Ishikawa (cell line): ENCODE results near the gene RIMBP2.

ENCODE experiments used
- CEBPB ChIP-seq: IDR thresholded peaks from 2 replicates; pipeline ENCODE4 v1.6.1; 2012
- CREB1 ChIP-seq: IDR thresholded peaks from 2 replicates; pipeline ENCODE4 v1.6.1; 2012; ENCODE audit warnings: low read depth
- EGR1 ChIP-seq: IDR thresholded peaks from 2 replicates; pipeline ENCODE4 v1.6.1; 2012
- EP300 ChIP-seq: IDR thresholded peaks from 2 replicates; pipeline ENCODE4 v1.6.1; 2012; ENCODE audit warnings: borderline replicate concordance
- FOXM1 ChIP-seq: IDR thresholded peaks from 2 replicates; pipeline ENCODE4 v1.6.1; 2012; ENCODE audit warnings: low read depth, borderline replicate concordance
- NFIC ChIP-seq: IDR thresholded peaks from 2 replicates; pipeline ENCODE4 v1.6.1; 2012
- RAD21 ChIP-seq: IDR thresholded peaks from 2 replicates; pipeline ENCODE4 v1.6.1; 2012; ENCODE audit warnings: low read depth
- TAF1 ChIP-seq: IDR thresholded peaks from 2 replicates; pipeline ENCODE4 v1.6.1; 2012; ENCODE audit warnings: low read depth, mild to moderate bottlenecking
- TCF12 ChIP-seq: IDR thresholded peaks from 2 replicates; pipeline ENCODE4 v1.6.1; 2012; ENCODE audit warnings: low read depth
- TEAD4 ChIP-seq: IDR thresholded peaks from 2 replicates; pipeline ENCODE4 v1.6.1; 2012
- USF1 ChIP-seq: IDR thresholded peaks from 2 replicates; pipeline ENCODE4 v1.6.1; 2012
- YY1 ChIP-seq: IDR thresholded peaks from 2 replicates; pipeline ENCODE4 v1.6.1; 2012; ENCODE audit warnings: low read depth
- ZBTB7A ChIP-seq: IDR thresholded peaks from 2 replicates; pipeline ENCODE4 v1.6.1; 2012; ENCODE audit warnings: low read depth
- TF ChIP-seq, protein P1 (sequence below): IDR thresholded peaks from 2 replicates; pipeline ENCODE4 v1.6.1; 2012
- TF ChIP-seq, protein P2 (sequence below): IDR thresholded peaks from 2 replicates; pipeline ENCODE4 v1.6.1; 2012; ENCODE audit warnings: low read depth, mild to moderate bottlenecking

Gene RIMBP2

DNA sequence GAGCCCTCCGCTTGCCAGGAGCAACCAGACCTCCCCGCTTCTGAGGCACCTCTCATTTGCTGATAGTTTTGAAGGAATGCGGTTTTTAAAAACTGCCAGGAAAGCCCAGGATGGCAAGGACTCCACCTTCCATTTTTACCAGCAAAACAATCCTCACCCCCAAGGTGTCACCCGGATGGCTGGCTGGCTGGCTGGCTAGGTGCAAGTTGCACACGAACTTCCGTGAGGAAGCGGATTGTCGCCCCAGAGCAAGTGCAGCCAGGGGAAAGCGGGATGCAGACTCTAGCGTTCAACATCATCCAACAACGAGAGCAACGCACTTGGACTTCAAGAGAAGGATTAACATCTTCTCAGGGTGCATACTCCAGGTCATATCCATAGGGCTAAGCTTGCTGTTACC, 125.4 kb downstream of the RIMBP2 start:
- TF ChIP-seq EGR1, result no peak
- no peak for TF ChIP-seq TCF12
- no peak for TF ChIP-seq NFIC
- no peak for TF ChIP-seq EP300
- TF ChIP-seq, protein P1, sequence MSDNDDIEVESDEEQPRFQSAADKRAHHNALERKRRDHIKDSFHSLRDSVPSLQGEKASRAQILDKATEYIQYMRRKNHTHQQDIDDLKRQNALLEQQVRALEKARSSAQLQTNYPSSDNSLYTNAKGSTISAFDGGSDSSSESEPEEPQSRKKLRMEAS, result no peak
- no peak for TF ChIP-seq ZBTB7A
- TF ChIP-seq CEBPB, result no peak
- TF ChIP-seq TAF1, result no peak
- TF ChIP-seq, protein P2, sequence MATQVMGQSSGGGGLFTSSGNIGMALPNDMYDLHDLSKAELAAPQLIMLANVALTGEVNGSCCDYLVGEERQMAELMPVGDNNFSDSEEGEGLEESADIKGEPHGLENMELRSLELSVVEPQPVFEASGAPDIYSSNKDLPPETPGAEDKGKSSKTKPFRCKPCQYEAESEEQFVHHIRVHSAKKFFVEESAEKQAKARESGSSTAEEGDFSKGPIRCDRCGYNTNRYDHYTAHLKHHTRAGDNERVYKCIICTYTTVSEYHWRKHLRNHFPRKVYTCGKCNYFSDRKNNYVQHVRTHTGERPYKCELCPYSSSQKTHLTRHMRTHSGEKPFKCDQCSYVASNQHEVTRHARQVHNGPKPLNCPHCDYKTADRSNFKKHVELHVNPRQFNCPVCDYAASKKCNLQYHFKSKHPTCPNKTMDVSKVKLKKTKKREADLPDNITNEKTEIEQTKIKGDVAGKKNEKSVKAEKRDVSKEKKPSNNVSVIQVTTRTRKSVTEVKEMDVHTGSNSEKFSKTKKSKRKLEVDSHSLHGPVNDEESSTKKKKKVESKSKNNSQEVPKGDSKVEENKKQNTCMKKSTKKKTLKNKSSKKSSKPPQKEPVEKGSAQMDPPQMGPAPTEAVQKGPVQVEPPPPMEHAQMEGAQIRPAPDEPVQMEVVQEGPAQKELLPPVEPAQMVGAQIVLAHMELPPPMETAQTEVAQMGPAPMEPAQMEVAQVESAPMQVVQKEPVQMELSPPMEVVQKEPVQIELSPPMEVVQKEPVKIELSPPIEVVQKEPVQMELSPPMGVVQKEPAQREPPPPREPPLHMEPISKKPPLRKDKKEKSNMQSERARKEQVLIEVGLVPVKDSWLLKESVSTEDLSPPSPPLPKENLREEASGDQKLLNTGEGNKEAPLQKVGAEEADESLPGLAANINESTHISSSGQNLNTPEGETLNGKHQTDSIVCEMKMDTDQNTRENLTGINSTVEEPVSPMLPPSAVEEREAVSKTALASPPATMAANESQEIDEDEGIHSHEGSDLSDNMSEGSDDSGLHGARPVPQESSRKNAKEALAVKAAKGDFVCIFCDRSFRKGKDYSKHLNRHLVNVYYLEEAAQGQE, result no peak
- TF ChIP-seq CREB1, result no peak

- no peak for TF ChIP-seq TCF12
- no peak for TF ChIP-seq FOXM1
- no peak for TF ChIP-seq EGR1
- TF ChIP-seq ZBTB7A, result no peak
- no peak for TF ChIP-seq NFIC
- no peak for TF ChIP-seq TEAD4
- TF ChIP-seq, protein P1, result no peak
- TF ChIP-seq USF1, result no peak
- TF ChIP-seq, protein P2, result no peak
- no peak for TF ChIP-seq EP300
- no peak for TF ChIP-seq CREB1
- TF ChIP-seq CEBPB, result no peak
Observed at GRCh38 chr12:130589540-130590317, 126.4 kb downstream of the RIMBP2 start.

DNA sequence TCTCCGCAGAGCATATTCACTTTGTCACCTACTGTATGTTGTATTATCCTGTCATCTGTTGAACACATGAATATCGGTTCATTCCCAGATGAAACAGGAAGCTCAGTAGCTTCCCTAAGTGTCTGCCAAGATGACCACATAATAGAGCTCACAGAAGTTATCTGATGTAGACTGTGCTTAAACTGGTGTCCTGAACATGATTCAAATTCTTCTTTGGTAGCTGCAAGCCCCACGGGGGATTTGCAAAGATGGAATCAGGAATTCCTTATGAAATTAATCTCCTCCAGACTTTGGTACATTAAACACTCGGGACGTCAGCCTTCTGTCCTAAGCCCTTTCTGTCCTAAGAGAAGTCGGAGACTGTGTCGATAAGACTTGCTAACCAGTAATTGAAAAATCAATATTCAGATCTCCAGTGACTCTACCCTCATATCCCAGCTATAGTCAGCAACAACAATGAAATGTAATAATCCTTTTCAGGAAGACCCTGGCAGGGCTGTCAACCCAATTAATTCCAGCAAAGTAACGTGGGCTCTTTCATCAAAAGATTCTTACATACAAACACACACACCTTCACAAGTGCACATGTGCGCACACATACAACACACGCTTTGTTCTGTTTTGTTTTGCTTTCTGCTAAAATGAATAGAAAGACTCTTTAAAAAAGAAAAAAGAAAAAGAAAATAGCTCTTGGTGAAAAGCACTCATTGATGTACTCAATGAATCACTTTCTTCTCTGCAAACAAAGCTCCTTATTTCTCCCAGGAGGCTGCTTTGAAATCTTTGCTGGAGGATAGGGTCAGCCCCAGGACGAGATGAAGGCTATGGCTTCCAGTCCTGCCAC, 127.2 kb downstream of the RIMBP2 start:
- TF ChIP-seq, protein P2, result no peak
- TF ChIP-seq RAD21 (no peak), TEAD4 (no peak), ZBTB7A (no peak), EGR1 (no peak), TCF12 (no peak), FOXM1 (no peak), CEBPB (no peak), YY1 (no peak), TAF1 (no peak)

DNA sequence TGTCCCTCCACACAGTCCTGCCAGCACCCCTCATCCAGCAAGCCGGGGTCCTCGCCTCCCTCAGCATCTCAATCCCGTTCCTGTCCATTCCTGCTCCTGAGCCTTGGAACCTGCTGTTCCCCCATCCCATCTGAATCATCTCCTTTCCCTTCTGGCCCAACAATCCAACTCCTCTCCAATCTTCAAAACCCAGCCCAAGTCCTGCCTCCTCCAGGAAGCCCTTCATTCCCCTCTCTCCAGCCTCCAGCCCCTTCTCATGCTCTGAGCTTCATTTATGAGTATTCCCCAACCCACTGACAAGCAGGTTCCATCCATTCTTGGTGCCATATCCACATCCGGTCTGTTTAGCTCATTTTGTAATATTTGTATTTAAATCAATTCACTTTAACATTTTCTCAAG, 128.1 kb downstream of the RIMBP2 start:
- no peak for TF ChIP-seq YY1
- TF ChIP-seq USF1, result no peak
- TF ChIP-seq EP300, result no peak
- TF ChIP-seq FOXM1, result no peak
- TF ChIP-seq, protein P1, result no peak
- no peak for TF ChIP-seq TAF1
- no peak for TF ChIP-seq CEBPB
- no peak for TF ChIP-seq RAD21
- TF ChIP-seq TCF12, result no peak
- no peak for TF ChIP-seq EGR1
- no peak for TF ChIP-seq NFIC
- TF ChIP-seq ZBTB7A, result no peak
- TF ChIP-seq CREB1, result no peak
- TF ChIP-seq TEAD4, result no peak
- TF ChIP-seq, protein P2, result no peak
